HepG2 (cell line): ENCODE data around the gene FRAS1. TPM values are rescaled to one million over a fixed set of nuclear protein-coding genes. Genes with fewer than 3 reads are reported as not detected.
A peak's percentile ranks its signal among the peaks of the same experiment; 100 is the strongest.

ENCODE experiments used
- ETV6 ChIP-seq: sonication (generic); formaldehyde crosslinking; conservative IDR thresholded peaks from 2 replicates; pipeline ENCODE4 v1.4.0; 2020; ENCODE audit warnings: missing genetic modification reagents
- GZF1 ChIP-seq: sonication (generic); formaldehyde crosslinking; IDR thresholded peaks from 2 replicates; pipeline ENCODE4 v1.5.1; 2020; ENCODE audit warnings: mild to moderate bottlenecking, missing genetic modification reagents
- HHEX ChIP-seq: IDR thresholded peaks from 2 replicates; pipeline ENCODE4 v1.6.1; 2016; ENCODE audit warnings: control low read depth
- MIER3 ChIP-seq: IDR thresholded peaks from 2 replicates; pipeline ENCODE4 v1.6.1; 2016; ENCODE audit warnings: missing compliant biosample characterization, borderline replicate concordance
- NFE2L1 ChIP-seq: sonication (generic); formaldehyde crosslinking; IDR thresholded peaks from 2 replicates; pipeline ENCODE4 v1.4.0; 2020; ENCODE audit warnings: missing genetic modification reagents, mild to moderate bottlenecking, borderline replicate concordance
- RAD51 ChIP-seq: fragments of 450-650 bp; IDR thresholded peaks from 2 replicates; pipeline ENCODE4 v1.6.1; 2016; ENCODE audit warnings: borderline replicate concordance
- TBP ChIP-seq: sonication (generic); formaldehyde crosslinking; IDR thresholded peaks from 2 replicates; pipeline ENCODE4 v1.5.0; 2020; ENCODE audit warnings: missing genetic modification reagents
- THAP11 ChIP-seq: IDR thresholded peaks from 2 replicates; pipeline ENCODE4 v1.6.1; 2016; ENCODE audit warnings: missing biosample characterization, missing genetic modification reagents
- ZMYM4 ChIP-seq: sonication (generic); formaldehyde crosslinking; IDR thresholded peaks from 2 replicates; pipeline ENCODE4 v1.8.1; 2023; ENCODE audit warnings: mild to moderate bottlenecking, missing genetic modification reagents
- ZNF281 ChIP-seq: sonication (generic); formaldehyde crosslinking; IDR thresholded peaks from 2 replicates; pipeline ENCODE4 v1.4.0; 2020; ENCODE audit warnings: missing genetic modification reagents, borderline replicate concordance
- ZNF619 ChIP-seq: sonication (generic); formaldehyde crosslinking; IDR thresholded peaks from 2 replicates; pipeline ENCODE4 v1.4.0; 2020; ENCODE audit warnings: mild to moderate bottlenecking, missing genetic modification reagents
- ZNF687 ChIP-seq: sonication (generic); formaldehyde crosslinking; IDR thresholded peaks from 2 replicates; pipeline ENCODE4 v1.5.1; 2020; ENCODE audit warnings: mild to moderate bottlenecking, missing genetic modification reagents, moderate library complexity
- ZNF841 ChIP-seq: sonication (generic); formaldehyde crosslinking; IDR thresholded peaks from 2 replicates; pipeline ENCODE4 v1.8.1; 2023; ENCODE audit warnings: missing genetic modification reagents, borderline replicate concordance
- polyA plus RNA-seq, 8 experiments: library from polyadenylated mRNA; depleted of rRNA in 3 of 8; stranded (reverse) in 7 of 8; unstranded in 1 of 8; fragments of >200 nt; fragmentation: Illumina TruSeq in 4 of 8; extraction: Trizol in 4 of 8; gene quantifications; 2 replicates each; pipeline versions ENCODE4 v1.2.1 to v1.2.3, GENCODE V29; 2011 to 2016; ENCODE audit warnings: low read depth in 4 of 8, missing spikeins in 1 of 8, mixed read lengths in 1 of 8; ENCODE audit not compliant: insufficient read depth in 1 of 8
- total RNA-seq, 5 experiments: library from RNA; depleted of rRNA; stranded (reverse); fragments of >200 nt; fragmentation: Illumina TruSeq; extraction: Trizol; gene quantifications; 2 replicates each; pipeline ENCODE4 v1.2.3, GENCODE V29; 2016; ENCODE audit warnings: low read depth in 1 of 5
- TF ChIP-seq, protein P1 (sequence below): IDR thresholded peaks from 2 replicates; pipeline ENCODE4 v1.6.1; 2016; ENCODE audit warnings: missing compliant biosample characterization, missing genetic modification reagents, borderline replicate concordance
- TF ChIP-seq, protein P2 (sequence below): sonication (generic); formaldehyde crosslinking; IDR thresholded peaks from 2 replicates; pipeline ENCODE4 v1.8.1; 2022; ENCODE audit warnings: low read depth, mild to moderate bottlenecking, missing genetic modification reagents
- TF ChIP-seq, protein P3 (sequence below): sonication (generic); formaldehyde crosslinking; IDR thresholded peaks from 2 replicates; pipeline ENCODE4 v1.4.0; 2020; ENCODE audit warnings: missing genetic modification reagents

The FRAS1 gene
- total and polyA plus RNA-seq, 2 of the 13 experiments (the other 11 are each of a cell fraction or from before 2014, with no cell fraction given): 22.5 to 31.6 TPM

DNA sequence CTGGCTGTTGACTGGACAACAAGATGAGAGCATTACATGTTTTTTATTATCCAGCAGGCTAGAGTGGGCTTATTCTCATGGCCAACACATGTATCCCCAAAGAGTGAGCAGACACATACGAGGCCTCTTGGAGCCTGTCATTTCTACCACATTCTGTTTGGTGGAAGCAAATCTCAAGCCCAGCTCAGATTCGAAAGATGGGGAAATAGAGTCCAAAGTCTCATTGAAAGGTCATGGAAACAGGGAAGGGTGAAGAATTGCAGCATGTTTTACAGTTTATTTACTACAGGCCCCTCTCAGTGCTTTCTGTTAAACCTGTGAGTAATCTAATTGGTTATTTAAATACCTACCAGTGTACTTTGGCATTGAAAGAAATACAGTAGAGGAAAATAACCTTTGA lies 108.6 kb downstream of the FRAS1 start (continued):
- TF ChIP-seq, protein P1, sequence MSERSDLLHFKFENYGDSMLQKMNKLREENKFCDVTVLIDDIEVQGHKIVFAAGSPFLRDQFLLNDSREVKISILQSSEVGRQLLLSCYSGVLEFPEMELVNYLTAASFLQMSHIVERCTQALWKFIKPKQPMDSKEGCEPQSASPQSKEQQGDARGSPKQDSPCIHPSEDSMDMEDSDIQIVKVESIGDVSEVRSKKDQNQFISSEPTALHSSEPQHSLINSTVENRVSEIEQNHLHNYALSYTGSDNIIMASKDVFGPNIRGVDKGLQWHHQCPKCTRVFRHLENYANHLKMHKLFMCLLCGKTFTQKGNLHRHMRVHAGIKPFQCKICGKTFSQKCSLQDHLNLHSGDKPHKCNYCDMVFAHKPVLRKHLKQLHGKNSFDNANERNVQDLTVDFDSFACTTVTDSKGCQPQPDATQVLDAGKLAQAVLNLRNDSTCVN (CRISPR knock-in tag): no peak
- no peak for TF ChIP-seq ZNF841 (CRISPR knock-in tag)
- TF ChIP-seq, protein P2, sequence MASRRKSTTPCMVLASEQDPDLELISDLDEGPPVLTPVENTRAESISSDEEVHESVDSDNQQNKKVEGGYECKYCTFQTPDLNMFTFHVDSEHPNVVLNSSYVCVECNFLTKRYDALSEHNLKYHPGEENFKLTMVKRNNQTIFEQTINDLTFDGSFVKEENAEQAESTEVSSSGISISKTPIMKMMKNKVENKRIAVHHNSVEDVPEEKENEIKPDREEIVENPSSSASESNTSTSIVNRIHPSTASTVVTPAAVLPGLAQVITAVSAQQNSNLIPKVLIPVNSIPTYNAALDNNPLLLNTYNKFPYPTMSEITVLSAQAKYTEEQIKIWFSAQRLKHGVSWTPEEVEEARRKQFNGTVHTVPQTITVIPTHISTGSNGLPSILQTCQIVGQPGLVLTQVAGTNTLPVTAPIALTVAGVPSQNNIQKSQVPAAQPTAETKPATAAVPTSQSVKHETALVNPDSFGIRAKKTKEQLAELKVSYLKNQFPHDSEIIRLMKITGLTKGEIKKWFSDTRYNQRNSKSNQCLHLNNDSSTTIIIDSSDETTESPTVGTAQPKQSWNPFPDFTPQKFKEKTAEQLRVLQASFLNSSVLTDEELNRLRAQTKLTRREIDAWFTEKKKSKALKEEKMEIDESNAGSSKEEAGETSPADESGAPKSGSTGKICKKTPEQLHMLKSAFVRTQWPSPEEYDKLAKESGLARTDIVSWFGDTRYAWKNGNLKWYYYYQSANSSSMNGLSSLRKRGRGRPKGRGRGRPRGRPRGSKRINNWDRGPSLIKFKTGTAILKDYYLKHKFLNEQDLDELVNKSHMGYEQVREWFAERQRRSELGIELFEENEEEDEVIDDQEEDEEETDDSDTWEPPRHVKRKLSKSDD: no peak
- no peak for TF ChIP-seq RAD51
- TF ChIP-seq ETV6 (CRISPR knock-in tag): no peak
- peak; percentile 59; the same call in 1 of the 2 replicates for TF ChIP-seq MIER3 (CRISPR knock-in tag)
- TF ChIP-seq TBP (CRISPR knock-in tag): no peak
- TF ChIP-seq, protein P3, sequence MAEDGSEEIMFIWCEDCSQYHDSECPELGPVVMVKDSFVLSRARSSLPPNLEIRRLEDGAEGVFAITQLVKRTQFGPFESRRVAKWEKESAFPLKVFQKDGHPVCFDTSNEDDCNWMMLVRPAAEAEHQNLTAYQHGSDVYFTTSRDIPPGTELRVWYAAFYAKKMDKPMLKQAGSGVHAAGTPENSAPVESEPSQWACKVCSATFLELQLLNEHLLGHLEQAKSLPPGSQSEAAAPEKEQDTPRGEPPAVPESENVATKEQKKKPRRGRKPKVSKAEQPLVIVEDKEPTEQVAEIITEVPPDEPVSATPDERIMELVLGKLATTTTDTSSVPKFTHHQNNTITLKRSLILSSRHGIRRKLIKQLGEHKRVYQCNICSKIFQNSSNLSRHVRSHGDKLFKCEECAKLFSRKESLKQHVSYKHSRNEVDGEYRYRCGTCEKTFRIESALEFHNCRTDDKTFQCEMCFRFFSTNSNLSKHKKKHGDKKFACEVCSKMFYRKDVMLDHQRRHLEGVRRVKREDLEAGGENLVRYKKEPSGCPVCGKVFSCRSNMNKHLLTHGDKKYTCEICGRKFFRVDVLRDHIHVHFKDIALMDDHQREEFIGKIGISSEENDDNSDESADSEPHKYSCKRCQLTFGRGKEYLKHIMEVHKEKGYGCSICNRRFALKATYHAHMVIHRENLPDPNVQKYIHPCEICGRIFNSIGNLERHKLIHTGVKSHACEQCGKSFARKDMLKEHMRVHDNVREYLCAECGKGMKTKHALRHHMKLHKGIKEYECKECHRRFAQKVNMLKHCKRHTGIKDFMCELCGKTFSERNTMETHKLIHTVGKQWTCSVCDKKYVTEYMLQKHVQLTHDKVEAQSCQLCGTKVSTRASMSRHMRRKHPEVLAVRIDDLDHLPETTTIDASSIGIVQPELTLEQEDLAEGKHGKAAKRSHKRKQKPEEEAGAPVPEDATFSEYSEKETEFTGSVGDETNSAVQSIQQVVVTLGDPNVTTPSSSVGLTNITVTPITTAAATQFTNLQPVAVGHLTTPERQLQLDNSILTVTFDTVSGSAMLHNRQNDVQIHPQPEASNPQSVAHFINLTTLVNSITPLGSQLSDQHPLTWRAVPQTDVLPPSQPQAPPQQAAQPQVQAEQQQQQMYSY: no peak
- TF ChIP-seq ZMYM4: peak; percentile 84
- peak; percentile 51; the same call in 1 of the 2 replicates for TF ChIP-seq THAP11 (CRISPR knock-in tag)
- TF ChIP-seq ZNF619: no peak
- TF ChIP-seq ZNF281: no peak
- no peak for TF ChIP-seq ZNF687 (CRISPR knock-in tag)
- no peak for TF ChIP-seq NFE2L1 (CRISPR knock-in tag)
- TF ChIP-seq GZF1 (CRISPR knock-in tag): no peak
- TF ChIP-seq HHEX: no peak
